Ascending aorta (tissue), 2 donors: ENCODE data around the gene PCBP3. TPM values are rescaled to one million over a fixed set of nuclear protein-coding genes. Genes with fewer than 3 reads are reported as not detected.

Experiments
- DNase-seq, 2 donors: peaks; one replicate each; pipeline ENCODE4 v3.0.0-alpha.2; 2019; ENCODE audit warnings: low spot score in 2 of 2
- H3K27ac ChIP-seq, 2 donors: fragments of 200-600 bp; sonication (generic); one replicate each; pipeline ENCODE4 v1.5.1; 2016 to 2017; ENCODE audit warnings: mild to moderate bottlenecking in 1 of 2
- H3K27me3 ChIP-seq: fragments of 200-600 bp; sonication (generic); one replicate; pipeline ENCODE4 v1.5.1; 2017
- H3K36me3 ChIP-seq, 2 donors: fragments of 200-600 bp; sonication (generic); one replicate each; pipeline ENCODE4 v1.5.1; 2016
- H3K4me1 ChIP-seq, 2 donors: fragments of 200-600 bp; sonication (generic); one replicate each; pipeline ENCODE4 v1.5.1; 2016 to 2017; ENCODE audit warnings: mild to moderate bottlenecking in 1 of 2
- H3K4me3 ChIP-seq, 2 donors: fragments of 200-600 bp; sonication (generic); one replicate each; pipeline ENCODE4 v1.5.1; 2016 to 2017; ENCODE audit warnings: mild to moderate bottlenecking in 1 of 2
- H3K9me3 ChIP-seq, 2 donors: fragments of 200-600 bp; sonication (generic); one replicate each; pipeline ENCODE4 v1.5.1; 2016
- CTCF ChIP-seq, 3 experiments: fragments of 200-600 bp in 2 of 3; fragments of 450-650 bp in 1 of 3; sonication (generic) in 2 of 3; IDR thresholded peaks; one replicate each; pipeline ENCODE4 v1.5.1; 2016 to 2019; ENCODE audit warnings: antibody characterized with exemption in 3 of 3, mild to moderate bottlenecking in 1 of 3, moderate library complexity in 1 of 3
- intact Hi-C: fragments of 100-400 bp; cut with DNase I; formaldehyde crosslinking; loops from one replicate; pipeline ENCODE4 v1.15.1; 2023
- total RNA-seq: library from RNA; depleted of rRNA; stranded (reverse); fragments of >200 nt; gene quantifications from one replicate; pipeline ENCODE4 v1.1.0, GENCODE V29; 2016

Gene PCBP3
- total RNA-seq, 1 donor from 2014 or later = not detected

- Histone ChIP-seq H3K27me3 (no peaks in the 10 kb centered on the region), H3K4me1 (no peaks in the 10 kb centered on the region), H3K9me3 (no peaks in the 10 kb centered on the region), H3K36me3 (no peaks in the 10 kb centered on the region), H3K27ac (no peak overlapping the region), H3K4me3 (no peak overlapping the region)
- intact Hi-C loops = no loop called here
- no peak for TF ChIP-seq CTCF (IDR thresholded peaks at IDR 0.05)
- peak in 1 of 2 donors; percentile 45 for DNase-seq
Observed at GRCh38 chr21:45868086-45868485, 224.6 kb downstream of the PCBP3 start.

- no peaks in the 10 kb centered on the region for H3K4me1 ChIP-seq
- intact Hi-C loops = no loop called here
- no peak for DNase-seq
- H3K27ac ChIP-seq = no peak overlapping the region
- H3K36me3 ChIP-seq = no peaks in the 10 kb centered on the region
- no peak for TF ChIP-seq CTCF (IDR thresholded peaks at IDR 0.05)
- H3K9me3 ChIP-seq = no peaks in the 10 kb centered on the region
- H3K27me3 ChIP-seq = no peaks in the 10 kb centered on the region
- no peak overlapping the region for H3K4me3 ChIP-seq
Observed at GRCh38 chr21:45868488-45868887, 225.0 kb downstream of the PCBP3 start.

- no peak for TF ChIP-seq CTCF (IDR thresholded peaks at IDR 0.05)
Observed at GRCh38 chr21:45869121-45870007, 225.8 kb downstream of the PCBP3 start.

GRCh38 chr21:45870421-45870820 lies 226.9 kb downstream of the PCBP3 start:
- no peak overlapping the region for H3K27ac ChIP-seq
- DNase-seq = no peak
- TF ChIP-seq CTCF (IDR thresholded peaks at IDR 0.05) = no peak
- peaks cover 0 to 3% of the 10 kb centered on the region in 2 donors for H3K4me1 ChIP-seq
- no peaks in the 10 kb centered on the region for H3K36me3 ChIP-seq
- H3K27me3 ChIP-seq = no peaks in the 10 kb centered on the region
- intact Hi-C loops = no loop called here
- no peak overlapping the region for H3K4me3 ChIP-seq
- H3K9me3 ChIP-seq = no peaks in the 10 kb centered on the region

More at GRCh38 chr21:45869121-45870007, 225.8 kb downstream of the PCBP3 start:
- no peaks in the 10 kb centered on the region for H3K9me3 ChIP-seq
- no peaks in the 10 kb centered on the region for H3K36me3 ChIP-seq
- H3K4me3 ChIP-seq = no peak overlapping the region
- no peaks in the 10 kb centered on the region for H3K27me3 ChIP-seq
- intact Hi-C loops = no loop called here
- peaks cover 0 to under 1% of the 10 kb centered on the region in 2 donors for H3K4me1 ChIP-seq
- DNase-seq = peak in 1 of 2 donors; percentile 34
- no peak overlapping the region for H3K27ac ChIP-seq

GRCh38 chr21:45870851-45871615 lies 227.5 kb downstream of the PCBP3 start:
- no peak overlapping the region for H3K4me3 ChIP-seq
- no peak overlapping the region for H3K27ac ChIP-seq
- no peaks in the 10 kb centered on the region for H3K36me3 ChIP-seq
- H3K4me1 ChIP-seq = peaks cover 0 to 3% of the 10 kb centered on the region in 2 donors
- no peaks in the 10 kb centered on the region for H3K27me3 ChIP-seq
- TF ChIP-seq CTCF (IDR thresholded peaks at IDR 0.05) = no peak
- no peak for DNase-seq
- H3K9me3 ChIP-seq = no peaks in the 10 kb centered on the region
- intact Hi-C loops = no loop called here
